GM12801 (cell line): ENCODE results near the gene GLP1R.

Experiments
- CTCF ChIP-seq: IDR thresholded peaks from one replicate; pipeline ENCODE4 v1.5.1; 2011; ENCODE audit warnings: control low read depth; ENCODE audit not compliant: insufficient read length; ENCODE audit errors: extremely low read depth

Gene GLP1R

GRCh38 chr6:39090036-39090435, 41.5 kb downstream of the GLP1R start:
- no peak for TF ChIP-seq CTCF

GRCh38 chr6:39091220-39091619, 42.6 kb downstream of the GLP1R start:
- TF ChIP-seq CTCF = no peak

GRCh38 chr6:39092124-39092523, 43.5 kb downstream of the GLP1R start:
- TF ChIP-seq CTCF = no peak

- TF ChIP-seq CTCF = no peak
These were observed 44.6 kb downstream of the GLP1R start for GRCh38 chr6:39093149-39093708.

GRCh38 chr6:39095578-39095977, 47.0 kb downstream of the GLP1R start:
- TF ChIP-seq CTCF = no peak

GRCh38 chr6:39100358-39100757, 51.8 kb downstream of the GLP1R start:
- TF ChIP-seq CTCF = no peak

GRCh38 chr6:39102071-39102820, 53.7 kb downstream of the GLP1R start:
- TF ChIP-seq CTCF = no peak
